ENCODE results near the gene RGS21. TPM values are rescaled to one million over a fixed set of nuclear protein-coding genes. Genes with fewer than 3 reads are reported as not detected.

RGS21 gene
- total and polyA plus RNA-seq, 9 donors, result not detected

DNA sequence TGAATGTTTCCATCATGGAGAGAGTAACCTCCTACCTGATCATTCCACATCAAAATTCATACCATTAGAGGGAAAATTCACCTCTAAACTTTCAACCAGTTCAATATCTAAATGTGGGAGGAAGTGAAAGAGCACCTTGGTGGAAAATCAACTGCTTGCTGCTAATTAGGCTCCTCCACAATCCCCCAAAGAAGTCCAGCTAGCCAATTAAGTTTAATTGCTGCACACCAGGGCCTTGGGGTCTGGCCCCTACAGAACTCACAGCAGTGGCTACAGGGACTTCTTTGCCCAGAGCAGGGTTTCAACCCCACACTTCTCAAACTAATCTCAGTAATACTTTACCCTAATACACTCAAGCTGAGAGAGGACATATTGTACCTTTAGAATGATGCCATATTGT lies 62.1 kb downstream of the RGS21 start:
- H3K9me3 ChIP-seq, result no peaks in the 10 kb centered on the region
- H3K27me3 ChIP-seq, result no peaks in the 10 kb centered on the region
- intact Hi-C loops (cut with DNase I), result no loop called here
- H3K4me3 ChIP-seq, result no peak overlapping the region
- TF ChIP-seq, protein P1, sequence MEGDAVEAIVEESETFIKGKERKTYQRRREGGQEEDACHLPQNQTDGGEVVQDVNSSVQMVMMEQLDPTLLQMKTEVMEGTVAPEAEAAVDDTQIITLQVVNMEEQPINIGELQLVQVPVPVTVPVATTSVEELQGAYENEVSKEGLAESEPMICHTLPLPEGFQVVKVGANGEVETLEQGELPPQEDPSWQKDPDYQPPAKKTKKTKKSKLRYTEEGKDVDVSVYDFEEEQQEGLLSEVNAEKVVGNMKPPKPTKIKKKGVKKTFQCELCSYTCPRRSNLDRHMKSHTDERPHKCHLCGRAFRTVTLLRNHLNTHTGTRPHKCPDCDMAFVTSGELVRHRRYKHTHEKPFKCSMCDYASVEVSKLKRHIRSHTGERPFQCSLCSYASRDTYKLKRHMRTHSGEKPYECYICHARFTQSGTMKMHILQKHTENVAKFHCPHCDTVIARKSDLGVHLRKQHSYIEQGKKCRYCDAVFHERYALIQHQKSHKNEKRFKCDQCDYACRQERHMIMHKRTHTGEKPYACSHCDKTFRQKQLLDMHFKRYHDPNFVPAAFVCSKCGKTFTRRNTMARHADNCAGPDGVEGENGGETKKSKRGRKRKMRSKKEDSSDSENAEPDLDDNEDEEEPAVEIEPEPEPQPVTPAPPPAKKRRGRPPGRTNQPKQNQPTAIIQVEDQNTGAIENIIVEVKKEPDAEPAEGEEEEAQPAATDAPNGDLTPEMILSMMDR (IDR thresholded peaks at IDR 0.05), result no peak
- TF ChIP-seq POLR2A (IDR thresholded peaks at IDR 0.05) (no peak), EP300 (IDR thresholded peaks at IDR 0.05) (no peak)
- no peaks in the 10 kb centered on the region for H3K36me3 ChIP-seq
- no peaks in the 10 kb centered on the region for H3K4me1 ChIP-seq (ENCODE audit: insufficient read depth)
- DNase-seq, result no peak
- no peak overlapping the region for H3K27ac ChIP-seq

DNA sequence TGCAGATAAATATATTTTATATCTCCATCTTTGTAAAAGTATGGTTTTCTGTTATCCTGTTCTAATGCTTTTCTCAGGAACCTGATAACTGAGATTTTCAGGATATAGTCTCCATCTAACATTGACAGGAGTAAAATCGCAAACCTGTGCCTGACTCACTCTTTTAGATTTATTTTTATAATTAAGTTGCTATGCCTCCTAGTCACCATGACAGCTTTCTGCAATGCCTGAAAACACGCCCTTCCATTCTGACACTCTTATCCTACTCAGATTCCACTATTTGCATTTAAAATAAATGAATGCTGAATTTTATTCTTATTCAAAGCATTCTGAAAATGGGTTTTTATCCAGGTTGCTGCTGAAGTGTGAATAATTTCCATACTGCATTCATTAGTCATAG lies 62.8 kb downstream of the RGS21 start:
- intact Hi-C loops (cut with DNase I), result no loop called here
- H3K9me3 ChIP-seq, result no peaks in the 10 kb centered on the region
- no peak overlapping the region for H3K4me3 ChIP-seq
- no peak overlapping the region for H3K27ac ChIP-seq
- no peaks in the 10 kb centered on the region for H3K36me3 ChIP-seq
- 90 to 96% (median 94%) methylated on average over 2 of the region's 2 CpGs for WGBS, 3 donors
- DNase-seq, result no peak
- H3K27me3 ChIP-seq, result no peaks in the 10 kb centered on the region
- no peak for TF ChIP-seq EP300 (IDR thresholded peaks at IDR 0.05)
- TF ChIP-seq, protein P1 (IDR thresholded peaks at IDR 0.05), result no peak
- TF ChIP-seq POLR2A (IDR thresholded peaks at IDR 0.05), result no peak
- no peaks in the 10 kb centered on the region for H3K4me1 ChIP-seq (ENCODE audit: insufficient read depth)

DNA sequence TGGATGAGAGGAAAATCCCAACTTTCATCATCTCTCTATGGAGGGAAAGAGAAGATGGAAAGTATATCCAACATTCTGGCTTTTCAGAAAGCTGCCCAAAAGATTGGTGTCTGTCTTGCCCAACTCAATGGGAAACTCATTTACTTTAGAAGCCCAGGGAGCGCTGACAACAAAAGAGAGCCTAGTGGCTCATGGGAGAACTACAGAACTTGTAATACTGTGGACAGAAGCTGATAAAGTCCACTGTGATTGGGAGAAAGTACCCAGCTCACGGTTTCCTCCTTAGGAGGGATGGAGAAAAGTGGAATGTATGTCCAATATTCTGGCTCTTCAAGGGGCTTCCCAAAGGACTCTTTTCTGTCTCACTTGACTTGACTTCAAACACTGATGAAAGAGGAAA lies 66.0 kb downstream of the RGS21 start:
- intact Hi-C loops (cut with DNase I), result loop anchor here in 1 of 4 donors (5.0 kb wide), 1 partner anchor 1760 kb away; no protein-coding TSS in a partner anchor
- H3K4me1 ChIP-seq (ENCODE audit: insufficient read depth), result no peaks in the 10 kb centered on the region
- no peaks in the 10 kb centered on the region for H3K9me3 ChIP-seq
- 86 to 89% (median 86%) methylated on average over 2 of the region's 2 CpGs for WGBS, 3 donors
- TF ChIP-seq EP300 (IDR thresholded peaks at IDR 0.05), result no peak
- no peak for TF ChIP-seq POLR2A (IDR thresholded peaks at IDR 0.05)
- TF ChIP-seq, protein P1 (IDR thresholded peaks at IDR 0.05), result no peak
- H3K36me3 ChIP-seq, result no peaks in the 10 kb centered on the region
- no peak overlapping the region for H3K27ac ChIP-seq
- H3K27me3 ChIP-seq, result no peaks in the 10 kb centered on the region
- no peak overlapping the region for H3K4me3 ChIP-seq
- no peak for DNase-seq

DNA sequence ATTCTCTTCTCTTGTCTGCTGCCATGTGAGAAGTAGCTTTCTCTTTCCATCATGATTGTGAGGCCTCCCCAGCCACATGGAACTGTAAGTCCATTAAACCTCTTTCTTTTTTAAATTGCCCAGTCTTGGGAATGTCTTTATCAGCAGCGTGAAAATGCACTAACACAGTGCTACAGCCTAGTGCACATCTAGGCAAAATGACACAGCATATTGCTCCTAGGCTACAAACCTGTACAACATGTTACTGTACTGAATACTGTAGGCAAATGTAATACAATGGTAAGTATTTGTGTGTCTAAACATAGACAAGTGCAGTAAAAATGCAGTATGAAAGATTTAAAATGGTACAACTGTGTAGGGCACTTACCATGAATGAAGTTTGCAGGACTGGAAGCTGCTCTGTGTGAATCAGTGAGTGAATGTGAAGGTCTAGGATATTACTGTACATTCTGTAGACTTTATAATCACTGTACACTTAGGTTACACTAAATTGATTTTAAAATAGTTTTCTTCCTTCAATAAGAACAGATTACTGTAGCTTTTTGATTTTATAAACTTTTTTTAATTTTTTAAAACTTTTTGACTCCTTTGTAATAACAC lies 69.4 kb downstream of the RGS21 start:
- Histone ChIP-seq H3K27me3 (no peaks in the 10 kb centered on the region), H3K4me1 (ENCODE audit: insufficient read depth) (no peaks in the 10 kb centered on the region), H3K4me3 (no peak overlapping the region), H3K36me3 (no peaks in the 10 kb centered on the region), H3K27ac (no peak overlapping the region), H3K9me3 (no peaks in the 10 kb centered on the region)
- 84 to 93% (median 89%) methylated on average over 1 of the region's 1 CpG for WGBS, 3 donors
- intact Hi-C loops (cut with DNase I), result no loop called here
- TF ChIP-seq EP300 (IDR thresholded peaks at IDR 0.05) (no peak), POLR2A (IDR thresholded peaks at IDR 0.05) (no peak)
- TF ChIP-seq, protein P1 (IDR thresholded peaks at IDR 0.05), result no peak
- DNase-seq, result no peak

Data from ovary (tissue), 9 donors.